ENCODE data around the gene MAGEB17. TPM values are rescaled to one million over a fixed set of nuclear protein-coding genes. Genes with fewer than 3 reads are reported as not detected.

MAGEB17 gene
- total RNA-seq, 1 experiment from 2014 or later: not detected

DNA sequence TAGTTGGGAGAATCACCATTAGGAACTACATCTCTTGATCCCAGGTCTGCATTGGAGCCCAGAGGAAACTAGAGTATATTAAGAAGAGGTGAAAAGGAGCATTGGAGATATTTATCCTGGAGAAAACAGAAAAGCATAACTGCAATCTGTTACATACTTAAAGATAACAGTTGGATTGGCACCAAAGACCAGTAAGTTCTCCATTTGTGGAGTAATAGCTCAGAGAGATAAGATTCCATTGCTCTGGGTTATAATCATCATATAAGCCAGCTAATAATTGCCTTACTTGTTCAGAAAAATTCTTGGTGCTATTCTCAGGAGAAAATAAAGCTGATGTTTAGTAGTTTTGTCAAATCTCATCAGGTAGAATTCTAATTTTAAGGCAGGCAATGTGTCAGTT is 23.3 kb upstream of the MAGEB17 start:
- BruUV-seq (replicated peaks): no TSS peak
- no peak for TF ChIP-seq SRF (IDR thresholded peaks at IDR 0.05; ENCODE audit: low read depth)
- TF ChIP-seq SP1 (IDR thresholded peaks at IDR 0.05; ENCODE audit: low read depth): no peak
- no peak for TF ChIP-seq JUND (IDR thresholded peaks at IDR 0.05)
- TF ChIP-seq, protein P1, sequence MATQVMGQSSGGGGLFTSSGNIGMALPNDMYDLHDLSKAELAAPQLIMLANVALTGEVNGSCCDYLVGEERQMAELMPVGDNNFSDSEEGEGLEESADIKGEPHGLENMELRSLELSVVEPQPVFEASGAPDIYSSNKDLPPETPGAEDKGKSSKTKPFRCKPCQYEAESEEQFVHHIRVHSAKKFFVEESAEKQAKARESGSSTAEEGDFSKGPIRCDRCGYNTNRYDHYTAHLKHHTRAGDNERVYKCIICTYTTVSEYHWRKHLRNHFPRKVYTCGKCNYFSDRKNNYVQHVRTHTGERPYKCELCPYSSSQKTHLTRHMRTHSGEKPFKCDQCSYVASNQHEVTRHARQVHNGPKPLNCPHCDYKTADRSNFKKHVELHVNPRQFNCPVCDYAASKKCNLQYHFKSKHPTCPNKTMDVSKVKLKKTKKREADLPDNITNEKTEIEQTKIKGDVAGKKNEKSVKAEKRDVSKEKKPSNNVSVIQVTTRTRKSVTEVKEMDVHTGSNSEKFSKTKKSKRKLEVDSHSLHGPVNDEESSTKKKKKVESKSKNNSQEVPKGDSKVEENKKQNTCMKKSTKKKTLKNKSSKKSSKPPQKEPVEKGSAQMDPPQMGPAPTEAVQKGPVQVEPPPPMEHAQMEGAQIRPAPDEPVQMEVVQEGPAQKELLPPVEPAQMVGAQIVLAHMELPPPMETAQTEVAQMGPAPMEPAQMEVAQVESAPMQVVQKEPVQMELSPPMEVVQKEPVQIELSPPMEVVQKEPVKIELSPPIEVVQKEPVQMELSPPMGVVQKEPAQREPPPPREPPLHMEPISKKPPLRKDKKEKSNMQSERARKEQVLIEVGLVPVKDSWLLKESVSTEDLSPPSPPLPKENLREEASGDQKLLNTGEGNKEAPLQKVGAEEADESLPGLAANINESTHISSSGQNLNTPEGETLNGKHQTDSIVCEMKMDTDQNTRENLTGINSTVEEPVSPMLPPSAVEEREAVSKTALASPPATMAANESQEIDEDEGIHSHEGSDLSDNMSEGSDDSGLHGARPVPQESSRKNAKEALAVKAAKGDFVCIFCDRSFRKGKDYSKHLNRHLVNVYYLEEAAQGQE (IDR thresholded peaks at IDR 0.05; ENCODE audit: low read depth): no peak
- no peak for TF ChIP-seq YY1 (IDR thresholded peaks at IDR 0.05; ENCODE audit: extremely low read depth, insufficient replicate concordance, low read depth, low read length)
- no peak for TF ChIP-seq POLR2A (IDR thresholded peaks at IDR 0.05; ENCODE audit: borderline replicate concordance, extremely low read depth, insufficient read depth, insufficient read length)
- TF ChIP-seq CTCF (IDR thresholded peaks at IDR 0.05 in 2 of 3, conservative IDR thresholded peaks at IDR 0.05 in 1 of 3; ENCODE audit: borderline replicate concordance in 1 of 3, insufficient read depth in 1 of 3, low read depth in 2 of 3, low read length in 2 of 3): no peak
- no peak for TF ChIP-seq CBX3 (IDR thresholded peaks at IDR 0.05; ENCODE audit: low read depth)
- no peak for TF ChIP-seq SIN3A (IDR thresholded peaks at IDR 0.05; ENCODE audit: low read depth)
- TF ChIP-seq CEBPB (IDR thresholded peaks at IDR 0.05; ENCODE audit: low read depth): no peak
- TF ChIP-seq, protein P2, sequence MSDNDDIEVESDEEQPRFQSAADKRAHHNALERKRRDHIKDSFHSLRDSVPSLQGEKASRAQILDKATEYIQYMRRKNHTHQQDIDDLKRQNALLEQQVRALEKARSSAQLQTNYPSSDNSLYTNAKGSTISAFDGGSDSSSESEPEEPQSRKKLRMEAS (IDR thresholded peaks at IDR 0.05): no peak
- no peak for TF ChIP-seq ZNF274 (IDR thresholded peaks at IDR 0.05; ENCODE audit: low read depth, low read length)
- no peak for TF ChIP-seq ELF1 (IDR thresholded peaks at IDR 0.05; ENCODE audit: borderline replicate concordance, low read depth)
- no peak for TF ChIP-seq ZBTB33 (IDR thresholded peaks at IDR 0.05; ENCODE audit: extremely low read depth, insufficient replicate concordance, low read length)
- H3K4me3 ChIP-seq (replicated peaks in 1 of 2; ENCODE audit: low read depth in 1 of 2, low read length in 2 of 2): no peak overlapping the region
- no peak overlapping the region for H3K9ac ChIP-seq (ENCODE audit: low read length)
- H3K27ac ChIP-seq (ENCODE audit: low read depth, low read length): no peak overlapping the region
- ChIA-PET RAD21 (ENCODE audit: low non-redundant PET in 1 of 2, low total read pairs in 2 of 2, uncharacterized antibody in 2 of 2, unreplicated experiment in 2 of 2) (no interaction called here), POLR2A (no interaction called here), CTCF (no interaction called here)
- H3K4me2 ChIP-seq (ENCODE audit: low read length): no peak overlapping the region
- no peak for ATAC-seq
- H3K4me1 ChIP-seq (ENCODE audit: control insufficient read depth in 1 of 2, insufficient read depth in 2 of 2, low read length in 2 of 2): peaks cover 0 to 8% of the 10 kb centered on the region in 2 experiments; a peak in 1 of 4 replicates
- H3K36me3 ChIP-seq (ENCODE audit: control insufficient read depth in 1 of 2, insufficient read depth in 2 of 2, low read length in 2 of 2): no peaks in the 10 kb centered on the region
- no peaks in the 10 kb centered on the region for H3K9me2 ChIP-seq (ENCODE audit: insufficient read depth)
- H3K9me3 ChIP-seq (ENCODE audit: control insufficient read depth in 1 of 2, insufficient read depth in 1 of 2, low read depth in 1 of 2, low read length in 2 of 2): no peaks in the 10 kb centered on the region
- H3K27me3 ChIP-seq (ENCODE audit: insufficient read depth, low read length): no peaks in the 10 kb centered on the region
- no peaks in the 10 kb centered on the region for H3K79me2 ChIP-seq (ENCODE audit: insufficient read depth, low read length)
- intact Hi-C loops (cut with micrococcal nuclease): no loop called here
- no peak overlapping the region for H2AFZ ChIP-seq (ENCODE audit: low read depth, low read length, poor library complexity, severe bottlenecking)
- H4K20me1 ChIP-seq (ENCODE audit: insufficient read depth): no peaks in the 10 kb centered on the region
- no peak for DNase-seq (ENCODE audit: low read depth, low spot score)

Measured in HCT116 (cell line).